HG02623 (cell line): ENCODE data around the gene SLC35F2.
"Not testable (repeated sequence)": the region's sequence is repeated elsewhere in the genome, so short reads cannot be mapped to it uniquely, and the experiment has no call there.

Experiments
- ATAC-seq: cut with Tn5 transposase; IDR thresholded peaks from one replicate; pipeline ENCODE4 v1.9.1; 2021; ENCODE audit warnings: moderate library complexity; ENCODE audit not compliant: unreplicated experiment

The SLC35F2 gene

DNA sequence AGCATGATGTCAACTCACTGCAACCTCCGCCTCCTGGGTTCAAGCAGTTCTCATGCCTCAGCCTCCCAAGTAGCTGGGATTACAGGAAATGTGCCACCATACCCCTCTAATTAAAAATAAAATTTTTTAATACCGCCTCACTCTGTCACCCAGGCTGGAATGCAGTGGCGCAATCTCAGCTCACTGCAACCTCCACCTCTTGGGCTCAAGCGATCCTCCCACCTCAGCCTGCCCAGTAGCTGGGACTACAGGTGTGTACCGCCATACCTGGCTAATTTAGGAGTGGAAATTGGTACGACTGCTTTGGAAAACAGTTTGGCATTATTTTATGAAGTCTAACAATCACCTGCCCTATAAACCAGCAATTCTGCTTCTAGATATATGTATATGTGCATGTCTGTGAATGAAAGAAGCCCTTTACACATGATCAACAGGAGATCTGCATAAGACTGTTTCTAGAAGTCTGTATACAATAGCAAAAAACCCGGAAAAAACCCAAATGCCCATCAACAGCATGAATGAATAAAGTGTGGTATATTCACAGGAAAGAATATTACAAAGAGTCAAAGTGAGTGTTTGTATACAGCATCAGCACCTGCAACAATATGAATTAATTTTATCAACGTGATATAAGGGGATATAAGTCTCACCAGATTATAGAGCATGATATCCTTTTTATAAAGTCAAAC is 16.0 kb downstream of the SLC35F2 start:
- no peak for ATAC-seq

DNA sequence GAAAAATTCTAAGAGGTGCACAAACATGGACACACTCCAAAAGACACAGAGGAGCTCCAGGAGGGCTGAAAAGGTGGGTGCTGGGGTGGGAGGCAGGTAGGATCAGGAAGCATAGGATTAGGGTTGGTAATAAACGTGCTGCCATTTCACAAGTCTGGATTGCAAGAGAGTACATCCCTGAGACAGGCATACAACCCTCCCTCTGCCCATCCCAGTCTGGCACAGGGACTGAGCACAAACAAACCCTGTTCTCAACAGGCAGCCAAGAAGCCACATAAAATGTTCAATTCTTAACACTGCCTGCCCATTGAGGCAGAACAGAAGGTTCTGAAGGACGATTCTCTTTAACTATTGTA is 18.5 kb downstream of the SLC35F2 start:
- peak; percentile 4 for ATAC-seq

DNA sequence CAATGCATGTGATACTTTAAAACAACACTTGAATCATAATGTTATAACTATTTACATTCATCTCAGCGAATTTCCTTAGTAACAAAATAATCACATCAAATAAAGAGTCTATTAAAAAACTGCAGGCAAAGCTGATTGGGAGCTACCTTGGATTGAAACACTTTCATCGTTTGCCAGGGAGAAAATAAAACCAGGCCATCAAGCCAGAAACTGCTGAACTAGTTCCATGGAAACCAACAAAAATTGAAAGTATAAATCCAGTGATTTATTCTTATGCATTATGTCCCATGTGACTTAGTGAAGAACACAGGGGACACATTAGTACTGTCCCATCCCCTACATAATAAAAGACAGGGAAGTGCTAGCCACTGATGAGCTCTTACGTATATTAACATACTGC is 21.7 kb downstream of the SLC35F2 start:
- ATAC-seq, result no peak

DNA sequence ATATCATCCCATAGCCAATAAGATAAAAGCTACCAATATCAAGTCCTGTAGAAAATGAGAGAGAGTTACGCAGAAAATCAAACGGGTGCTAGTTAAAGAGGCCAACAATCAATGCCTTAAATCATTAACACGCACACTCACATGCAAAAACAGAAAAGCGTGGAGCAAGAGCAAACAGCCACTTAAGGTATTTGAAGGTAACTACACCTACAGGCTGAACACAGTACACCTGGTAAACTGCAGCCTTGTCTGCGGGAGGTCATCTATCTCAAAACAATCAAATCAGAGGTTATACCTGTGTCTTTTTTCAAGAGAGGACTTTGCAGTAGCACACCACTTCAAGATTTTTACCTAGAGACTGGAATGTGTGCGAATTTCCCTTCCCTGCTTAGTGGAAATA is 23.6 kb downstream of the SLC35F2 start:
- no peak for ATAC-seq

DNA sequence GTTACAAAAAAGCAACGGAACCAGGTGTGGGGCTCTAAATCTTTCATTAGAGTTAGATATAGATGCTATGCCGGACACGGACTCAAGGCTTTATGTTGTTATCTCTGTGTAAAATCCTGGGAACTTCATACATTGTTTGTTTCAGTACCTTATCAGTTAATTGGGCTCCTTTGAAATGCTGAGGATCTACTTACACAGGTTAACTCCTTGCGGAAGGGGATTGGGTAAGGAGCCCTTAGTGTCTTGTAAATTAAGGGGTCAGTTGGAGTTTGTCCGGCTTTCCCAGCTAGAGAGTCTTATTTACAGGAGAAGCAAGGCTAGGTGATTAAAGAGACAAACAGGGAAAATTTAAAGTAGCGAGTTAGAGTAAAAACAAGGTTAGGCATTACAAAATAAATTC is 24.7 kb downstream of the SLC35F2 start:
- not testable (repeated sequence) for ATAC-seq

DNA sequence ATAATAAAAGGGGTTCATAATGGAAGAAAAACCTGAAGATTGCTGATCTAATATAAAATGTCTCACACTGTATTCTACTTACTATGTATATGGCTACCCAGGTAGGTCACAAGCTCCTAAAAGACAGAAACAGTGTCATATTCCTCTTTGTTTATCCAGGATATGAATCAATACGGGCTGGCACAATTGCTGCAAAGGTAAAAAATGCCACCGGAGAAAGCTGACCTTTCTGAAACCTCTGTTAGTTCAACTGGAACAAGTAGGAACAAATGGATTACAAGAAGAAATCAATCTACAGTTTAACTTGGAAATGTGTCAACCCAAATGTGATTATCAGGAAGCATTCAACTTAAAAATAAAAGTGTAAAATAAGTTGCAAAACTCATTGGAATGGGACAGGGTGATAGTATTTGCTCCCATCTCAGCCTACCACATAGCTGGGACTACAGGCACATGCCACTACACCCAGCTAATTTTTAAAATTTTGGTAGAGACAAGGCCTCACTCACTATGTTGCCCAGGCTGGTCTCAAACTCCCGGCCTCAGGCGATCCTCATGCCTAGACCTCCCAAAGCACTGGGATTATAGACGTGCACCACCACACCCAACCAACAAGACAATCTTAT is 27.6 kb downstream of the SLC35F2 start:
- ATAC-seq, result no peak

DNA sequence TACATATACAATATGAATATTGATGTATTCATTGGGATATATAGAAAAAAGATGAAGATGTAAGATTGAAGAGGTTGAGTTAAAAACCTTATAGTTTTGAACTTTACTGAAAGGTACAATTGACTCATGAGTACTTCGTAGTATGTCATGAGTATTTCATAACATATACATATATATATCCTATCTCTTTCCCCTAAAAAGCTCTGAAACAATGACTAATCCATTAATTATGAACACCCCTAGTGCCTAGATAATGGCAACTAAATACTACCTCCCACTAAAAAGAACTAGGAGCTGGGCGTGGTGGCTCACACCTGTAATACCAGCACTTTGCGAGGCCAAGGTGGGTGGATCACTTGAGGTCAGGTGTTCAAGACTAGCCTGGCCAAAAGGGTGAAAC is 31.5 kb downstream of the SLC35F2 start:
- no peak for ATAC-seq

DNA sequence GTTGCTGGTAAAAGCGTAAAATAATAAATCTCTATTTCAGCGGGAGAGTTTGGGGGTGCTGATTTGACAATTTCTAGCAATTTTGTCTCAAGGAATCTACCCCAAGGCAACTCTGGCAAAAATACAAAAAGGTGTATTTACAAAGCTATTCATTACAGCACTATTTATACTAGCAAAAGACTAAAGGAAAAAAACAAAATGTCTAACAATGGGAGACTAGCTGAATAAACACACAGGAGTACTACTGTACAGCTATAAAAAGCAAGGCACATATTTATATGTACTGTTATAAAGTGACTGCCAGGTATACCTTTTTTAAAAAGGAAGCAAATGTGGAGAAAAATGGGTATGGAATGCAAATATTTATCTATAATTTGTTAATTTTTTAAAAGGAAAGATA is 32.7 kb downstream of the SLC35F2 start:
- ATAC-seq, result no peak

DNA sequence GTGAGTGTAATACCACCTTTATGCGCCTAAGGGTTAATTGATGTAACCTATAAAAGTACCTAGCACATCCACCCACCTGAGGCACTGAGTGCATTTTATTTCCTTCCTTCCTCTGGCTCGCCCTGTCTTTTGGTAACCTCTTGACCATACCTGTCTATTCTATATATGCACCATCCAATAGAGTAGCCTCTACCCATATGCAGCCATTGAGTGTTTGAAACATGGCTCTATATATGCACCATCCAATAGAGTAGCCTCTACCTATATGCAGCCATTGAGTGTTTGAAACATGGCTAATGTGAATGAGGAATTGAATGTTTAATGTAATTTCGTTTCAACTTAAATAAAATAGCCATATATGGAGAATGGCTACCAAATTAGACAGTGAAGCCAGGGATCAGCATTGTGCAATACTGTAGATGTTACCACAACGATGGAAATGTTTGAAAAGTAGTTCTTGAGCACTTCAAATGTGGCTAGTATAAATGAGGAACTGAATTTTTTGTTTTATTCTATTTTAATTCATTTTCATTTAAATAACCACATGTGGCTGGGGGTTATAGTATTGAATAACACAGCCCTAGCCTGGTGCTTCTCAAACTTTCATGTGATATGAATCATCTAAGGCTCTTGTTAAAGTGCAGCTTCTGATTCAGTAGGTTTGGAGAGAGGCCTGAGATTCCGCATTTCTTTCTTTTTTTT is 33.8 kb downstream of the SLC35F2 start:
- no peak for ATAC-seq

DNA sequence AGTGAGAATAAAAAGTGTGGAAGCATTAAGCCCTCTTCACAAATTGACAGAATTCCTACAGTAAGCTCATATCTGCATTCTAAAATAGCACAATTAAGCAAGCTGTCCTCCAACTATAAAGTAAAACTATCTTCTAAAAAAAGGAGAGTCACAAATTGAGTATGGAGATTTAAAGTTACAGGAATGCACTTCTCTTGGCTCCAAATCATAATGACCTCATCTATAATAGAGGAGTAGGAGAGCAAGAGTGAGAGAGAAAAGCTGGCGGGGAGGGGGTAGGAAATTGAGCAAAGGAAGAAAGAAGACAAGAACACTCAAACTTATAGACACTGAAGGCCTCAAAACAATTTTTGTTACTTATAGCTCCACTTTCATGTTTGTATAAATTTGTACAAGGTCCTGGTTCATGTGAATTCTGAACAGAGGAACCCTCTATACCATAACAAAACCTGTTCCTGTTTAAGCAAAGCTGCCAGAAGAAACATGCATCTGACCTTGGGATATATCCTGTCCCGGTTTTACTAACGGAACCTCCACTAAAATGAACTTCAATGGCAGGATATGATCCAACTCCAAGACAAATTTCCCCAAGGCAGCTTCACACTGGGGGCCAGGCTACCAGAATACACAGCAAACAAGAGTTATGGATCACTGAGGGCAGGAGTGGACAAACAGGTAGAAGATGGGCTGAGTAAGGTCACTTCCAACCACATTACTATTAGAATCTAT is 37.2 kb downstream of the SLC35F2 start:
- no peak for ATAC-seq

DNA sequence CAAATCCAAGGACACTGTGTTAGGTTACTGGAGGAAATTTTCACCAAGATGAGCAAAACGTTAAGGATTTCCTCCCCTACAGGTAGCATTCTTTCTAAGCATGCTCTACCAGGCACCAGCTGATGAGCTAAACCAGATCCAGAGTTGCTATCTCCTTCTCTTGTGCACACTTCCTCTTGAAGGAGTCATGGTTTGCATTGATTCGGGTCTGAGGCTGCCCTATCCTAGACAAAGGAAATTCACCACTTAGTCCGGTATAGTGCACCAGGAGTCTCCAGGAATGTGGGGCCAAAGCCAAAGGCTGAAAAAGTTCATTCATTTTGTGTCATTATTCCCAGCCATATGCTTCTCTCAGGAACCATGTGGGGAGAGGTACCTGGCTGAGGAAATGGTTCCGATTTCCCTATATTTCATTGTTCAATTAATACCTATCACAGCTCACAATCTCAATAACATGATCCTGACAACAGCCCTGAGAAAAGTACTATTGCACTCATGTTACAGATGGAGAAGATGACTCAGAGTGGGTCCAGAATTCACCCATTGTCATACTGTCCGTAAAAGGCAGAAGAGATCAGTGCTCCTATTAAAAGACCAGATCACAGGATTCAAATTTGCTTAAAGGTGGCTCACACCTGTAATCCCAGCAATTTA is 39.1 kb downstream of the SLC35F2 start:
- no peak for ATAC-seq

DNA sequence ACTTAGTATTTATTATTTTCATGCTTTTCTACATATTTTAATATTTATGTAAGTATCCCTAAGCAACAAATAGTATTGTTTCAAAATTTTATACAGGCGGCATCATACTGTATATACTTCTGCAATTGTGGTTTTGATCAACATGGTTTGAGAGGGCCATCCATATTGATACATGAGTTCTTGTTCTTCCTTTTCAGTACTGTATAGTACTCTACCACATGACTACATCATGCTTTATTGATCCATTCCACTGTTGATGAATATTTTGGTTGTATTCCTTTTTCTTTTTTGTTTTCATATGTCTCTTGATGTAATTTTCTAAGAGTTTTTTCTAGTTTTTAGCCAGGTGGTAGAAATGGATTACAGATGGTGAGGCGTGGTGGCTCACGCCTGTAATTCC is 40.1 kb downstream of the SLC35F2 start:
- no peak for ATAC-seq

DNA sequence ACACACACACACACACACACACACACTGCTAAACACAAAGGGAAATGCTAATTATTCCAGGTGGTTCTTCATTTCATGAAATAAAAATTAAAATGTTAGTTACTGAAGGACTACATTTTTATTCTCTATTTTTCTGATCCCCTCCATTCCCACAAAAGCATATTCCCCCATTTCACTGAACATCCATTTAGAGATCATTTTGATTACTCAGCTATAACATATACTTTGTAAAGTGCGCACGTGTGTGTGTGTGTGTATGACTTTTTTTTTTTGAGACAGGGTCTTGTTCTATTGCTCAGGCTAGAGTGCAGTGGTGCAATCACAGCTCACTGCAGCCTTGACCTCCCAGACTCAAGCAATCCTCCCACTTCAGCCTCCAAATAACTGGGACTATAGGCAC is 42.6 kb downstream of the SLC35F2 start:
- no peak for ATAC-seq

DNA sequence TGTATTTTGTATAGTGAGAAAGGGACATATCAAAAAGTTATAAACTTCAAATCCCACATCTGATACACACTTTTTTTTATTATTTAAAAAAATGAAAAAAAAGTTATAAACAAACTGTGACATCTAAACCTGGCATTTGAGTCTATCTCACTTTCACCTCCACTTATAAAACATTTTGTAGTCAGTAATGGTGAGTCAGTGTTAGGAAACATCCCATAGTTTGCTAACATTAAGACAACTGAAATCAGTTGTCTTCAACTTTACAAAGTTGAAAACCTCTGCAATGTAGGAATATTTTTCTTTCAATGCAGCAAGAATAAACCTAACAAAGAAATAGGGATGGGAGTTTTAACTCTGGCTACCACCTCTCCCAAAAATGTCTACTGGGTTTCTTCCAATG is 47.7 kb downstream of the SLC35F2 start:
- no peak for ATAC-seq

DNA sequence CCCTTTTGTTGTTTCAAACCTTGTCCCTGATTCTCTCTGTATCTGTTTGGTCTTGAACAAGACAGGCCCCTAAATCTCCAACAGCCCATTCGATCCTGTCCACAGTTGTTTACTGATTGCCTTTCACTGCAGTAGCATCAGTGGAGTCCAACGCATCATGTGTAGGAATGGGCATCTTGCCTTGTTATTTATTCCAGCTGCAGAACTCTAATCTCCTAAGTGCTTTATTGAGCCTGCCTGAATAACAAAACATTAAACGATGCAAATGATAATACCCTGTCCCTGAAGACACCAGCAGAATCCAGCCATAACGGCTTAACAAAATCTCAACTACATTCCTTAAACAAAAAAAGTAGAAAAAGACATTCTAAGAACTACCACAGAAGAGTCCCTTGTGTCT is 50.1 kb downstream of the SLC35F2 start:
- no peak for ATAC-seq

DNA sequence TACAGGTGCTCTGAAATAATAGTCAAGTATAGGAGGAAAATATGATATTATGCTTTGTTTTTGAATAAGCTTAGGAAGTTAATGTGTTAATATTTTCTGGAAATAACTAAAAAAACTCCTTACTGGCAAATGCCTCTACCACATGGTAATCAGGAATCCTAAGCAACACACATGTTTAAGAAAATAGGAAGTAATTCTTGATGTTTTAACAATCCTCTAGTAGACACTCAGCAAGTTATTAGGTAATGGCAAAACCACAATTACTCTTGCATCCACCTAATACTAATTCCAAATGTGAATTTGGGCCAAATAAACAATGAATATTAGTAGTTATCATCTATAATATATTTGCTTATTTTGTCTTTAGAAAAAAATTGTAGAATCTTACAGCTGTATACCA is 53.6 kb downstream of the SLC35F2 start:
- ATAC-seq, result no peak

DNA sequence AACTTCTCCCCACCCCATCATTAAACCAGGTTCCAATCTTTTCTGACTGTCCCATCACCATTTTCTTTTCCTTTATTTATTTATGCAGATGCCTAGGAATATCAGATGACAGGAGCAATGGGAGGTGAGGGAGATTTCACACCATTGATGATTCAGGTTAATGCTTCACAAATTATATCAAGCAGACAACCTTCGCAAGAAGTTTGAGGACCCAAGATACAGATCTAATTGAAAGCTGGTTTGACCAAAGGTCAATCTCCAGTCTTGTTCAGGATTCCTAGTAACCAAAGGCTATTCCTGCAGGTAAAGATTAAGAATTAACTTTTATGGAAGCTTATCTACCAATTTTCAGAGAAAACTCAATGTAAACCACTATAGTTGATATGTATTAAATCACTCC is 54.4 kb downstream of the SLC35F2 start:
- ATAC-seq, result no peak

DNA sequence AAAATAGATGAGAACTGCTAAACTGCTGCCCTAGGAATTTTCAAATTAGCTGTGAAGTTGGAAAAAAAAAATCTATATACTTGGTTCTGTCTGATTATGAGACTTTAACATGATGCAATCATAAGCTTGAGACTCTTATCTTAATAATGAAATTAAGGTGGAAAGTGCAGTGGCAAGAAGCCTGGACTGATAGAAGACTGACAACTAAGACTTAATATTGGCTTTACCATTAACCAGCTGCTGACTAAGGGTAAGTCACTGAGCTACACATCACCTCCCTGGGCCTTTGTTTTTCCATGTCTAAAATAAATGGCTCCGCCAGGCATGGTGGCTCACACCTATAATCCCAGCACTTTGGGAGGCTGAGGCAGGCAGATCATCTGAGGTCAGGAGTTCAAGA is 56.9 kb downstream of the SLC35F2 start:
- ATAC-seq, result no peak

DNA sequence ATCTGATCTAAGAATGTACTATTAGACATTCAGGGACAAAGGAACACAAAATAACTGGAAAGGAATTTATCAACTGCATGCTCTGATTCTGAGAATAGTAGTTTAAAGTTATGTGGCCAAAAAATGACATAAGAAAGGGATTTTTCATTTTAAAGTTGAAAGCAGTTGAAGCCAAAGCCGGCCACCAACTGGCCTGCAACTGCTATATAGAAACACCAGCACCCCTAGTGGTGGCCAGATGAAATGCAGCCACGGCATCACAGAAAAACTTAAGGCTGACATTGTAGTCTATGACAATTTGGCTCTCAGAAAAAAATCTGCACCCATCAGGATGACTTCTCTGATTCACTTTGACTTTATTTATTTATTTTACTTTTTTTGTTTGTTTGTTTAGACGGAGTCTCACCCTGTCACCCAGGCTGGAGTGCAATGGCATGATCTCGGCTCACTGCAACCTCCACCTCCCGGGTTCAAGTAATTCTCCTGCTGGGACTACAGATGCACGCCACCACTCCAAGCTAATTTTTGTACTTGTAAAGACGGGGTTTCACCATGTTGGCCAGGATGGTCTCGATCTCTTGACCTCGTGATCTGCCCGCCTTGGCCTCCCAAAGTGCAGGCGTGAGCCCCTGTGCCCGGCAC is 59.2 kb downstream of the SLC35F2 start:
- peak; percentile 87 for ATAC-seq

DNA sequence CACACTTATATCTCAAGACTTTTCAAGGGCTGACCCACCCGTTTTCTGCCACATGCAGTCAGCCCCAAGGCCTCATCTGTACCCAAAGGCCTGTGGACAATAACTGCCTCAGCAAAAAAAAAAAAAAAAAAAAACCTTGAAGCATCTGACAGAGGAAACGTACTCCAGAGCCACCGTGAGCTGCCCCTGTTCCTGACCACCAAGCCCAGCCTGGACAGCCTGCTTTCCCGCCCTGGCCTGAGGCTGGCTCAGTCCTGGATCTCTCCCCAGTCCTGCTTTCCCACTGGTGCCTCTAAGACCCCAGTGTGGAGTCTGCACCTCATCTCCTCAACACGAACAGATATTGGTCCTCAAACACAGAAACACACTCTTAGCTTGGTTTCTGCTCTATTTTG is 66.5 kb downstream of the SLC35F2 start:
- no peak for ATAC-seq
